Epithelial cell of prostate (primary cell): ENCODE data around the gene PLCL2.

Experiments used
- DNase-seq: peaks from one replicate; pipeline ENCODE4 v3.0.0-alpha.2; 2011; ENCODE audit warnings: low read depth, low spot score
- H3K27ac ChIP-seq: fragments of 450-650 bp; 2 replicates; pipeline ENCODE4 v1.5.1; 2017; ENCODE audit warnings: mild to moderate bottlenecking

PLCL2 gene

DNA sequence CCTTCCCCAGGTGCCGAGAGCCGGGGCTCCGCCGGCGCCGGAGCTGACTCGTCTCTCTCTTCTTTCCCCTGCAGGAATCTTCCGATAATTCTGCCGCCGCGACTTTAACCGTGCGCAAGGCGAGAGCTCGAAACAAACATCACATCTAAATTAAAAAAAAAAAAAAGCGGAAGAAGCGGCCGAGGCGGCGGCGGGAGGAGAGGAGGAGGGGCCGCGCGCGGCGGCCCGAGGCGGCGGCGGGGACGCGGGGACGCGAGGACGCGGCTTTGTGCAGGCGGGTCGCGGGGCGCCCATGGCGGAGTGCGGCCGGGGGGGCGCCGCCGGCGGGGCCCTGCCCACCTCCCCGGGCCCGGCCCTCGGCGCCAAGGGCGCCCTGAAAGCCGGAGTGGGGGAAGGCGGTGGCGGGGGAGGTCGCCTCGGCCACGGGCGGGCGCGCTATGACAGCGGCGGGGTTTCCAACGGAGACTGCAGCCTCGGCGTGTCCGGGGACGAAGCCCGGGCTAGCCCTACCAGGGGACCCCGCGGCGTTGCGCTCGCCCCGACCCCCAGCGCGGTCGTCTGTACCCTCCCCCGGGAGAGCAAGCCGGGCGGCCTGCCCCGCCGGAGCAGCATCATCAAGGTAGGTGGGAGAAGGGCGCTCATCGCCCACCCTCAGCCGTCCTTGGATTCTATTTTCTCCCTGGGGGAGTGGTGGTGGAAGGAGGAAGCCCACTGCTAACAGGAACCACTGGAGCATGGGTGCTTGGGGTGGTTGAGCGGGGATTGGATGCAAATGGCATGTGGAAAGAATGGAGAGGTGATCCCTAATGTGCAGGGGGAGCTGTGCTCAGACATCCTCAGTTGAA is at the start of gene PLCL2:
Gene PLCL2 (plus strand): TSS at position 208 of the 845 bp plus-strand sequence. CDS start 85 bp downstream, at position 293.
- DNase-seq, result no peak
- no peak within 1 kb of the TSS for H3K27ac ChIP-seq

DNA sequence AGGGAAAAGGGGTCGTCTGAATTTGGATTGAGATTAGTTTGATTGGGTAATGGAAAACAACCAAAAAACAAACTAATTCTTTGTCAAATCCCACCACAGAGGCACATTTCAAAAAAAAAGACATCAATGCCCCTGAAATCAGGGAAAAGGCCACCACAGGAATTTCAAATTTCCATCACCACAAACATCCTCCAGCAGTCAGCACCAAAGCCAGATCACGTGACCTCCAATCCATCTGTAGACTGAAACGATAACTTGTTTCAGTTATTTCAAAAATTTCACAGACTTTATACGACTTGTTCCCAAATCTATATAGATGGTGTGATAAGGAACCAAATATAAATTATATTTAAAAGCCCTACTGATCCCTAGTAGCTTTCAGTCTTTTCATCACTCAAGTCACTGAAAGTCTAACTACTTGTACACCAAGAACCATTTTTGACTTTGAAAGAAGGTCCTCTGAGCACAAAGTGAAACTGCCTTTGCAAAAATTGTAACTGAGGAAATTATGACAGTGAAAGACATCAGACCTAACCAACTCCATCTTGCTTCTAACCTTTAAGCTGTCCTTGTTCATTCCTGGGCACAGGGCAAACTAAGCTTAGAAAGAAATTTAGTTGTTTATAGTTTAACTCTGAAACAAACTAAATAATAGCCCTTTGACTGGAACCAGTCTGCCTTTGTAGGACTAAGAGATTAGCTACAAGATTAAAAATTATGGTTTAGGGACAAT is 48.1 kb upstream of the PLCL2 start:
- no peak overlapping the region for H3K27ac ChIP-seq

DNA sequence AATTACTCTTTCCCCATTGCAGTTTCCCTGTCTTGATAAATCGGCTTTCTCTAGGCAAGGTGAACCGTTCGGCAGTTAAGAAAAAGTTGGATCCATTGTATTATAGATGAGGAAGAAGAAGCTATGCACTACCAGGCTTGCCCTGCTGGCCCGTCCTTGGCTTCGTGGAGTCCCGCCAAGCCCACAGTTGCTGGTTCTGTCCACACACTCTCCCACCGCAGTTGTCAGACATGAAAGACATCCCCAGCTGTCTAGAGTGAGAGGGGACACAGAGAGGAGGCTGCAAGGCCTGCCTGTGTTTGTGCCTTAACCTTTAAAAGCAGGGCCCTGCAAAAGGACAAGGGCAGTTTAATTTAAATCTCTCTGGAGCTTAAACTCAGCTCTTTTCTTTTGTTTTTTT is 47.2 kb upstream of the PLCL2 start:
- no peak for DNase-seq
- no peak overlapping the region for H3K27ac ChIP-seq

More for the DNA sequence above, 48.1 kb upstream of the PLCL2 start:
- no peak for DNase-seq

DNA sequence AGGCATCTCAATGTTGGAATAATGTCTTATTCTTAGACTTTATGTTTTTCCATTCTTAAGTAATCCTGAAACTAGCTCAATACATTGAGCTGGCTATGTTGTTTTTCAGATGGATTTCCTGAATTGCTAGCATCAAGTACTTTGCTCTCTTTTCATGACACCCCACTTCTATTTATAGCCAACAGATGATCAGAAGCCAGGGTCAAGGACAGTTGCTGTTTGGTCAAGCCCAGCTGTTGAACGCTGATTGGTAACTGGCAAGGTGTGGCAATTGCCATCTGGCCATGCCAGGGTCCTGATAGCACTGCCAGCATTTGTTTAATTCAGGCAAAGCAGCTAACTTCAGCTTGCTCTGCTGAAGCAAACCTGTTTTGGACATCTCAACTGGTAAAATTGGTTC is 46.2 kb upstream of the PLCL2 start:
- DNase-seq, result no peak

DNA sequence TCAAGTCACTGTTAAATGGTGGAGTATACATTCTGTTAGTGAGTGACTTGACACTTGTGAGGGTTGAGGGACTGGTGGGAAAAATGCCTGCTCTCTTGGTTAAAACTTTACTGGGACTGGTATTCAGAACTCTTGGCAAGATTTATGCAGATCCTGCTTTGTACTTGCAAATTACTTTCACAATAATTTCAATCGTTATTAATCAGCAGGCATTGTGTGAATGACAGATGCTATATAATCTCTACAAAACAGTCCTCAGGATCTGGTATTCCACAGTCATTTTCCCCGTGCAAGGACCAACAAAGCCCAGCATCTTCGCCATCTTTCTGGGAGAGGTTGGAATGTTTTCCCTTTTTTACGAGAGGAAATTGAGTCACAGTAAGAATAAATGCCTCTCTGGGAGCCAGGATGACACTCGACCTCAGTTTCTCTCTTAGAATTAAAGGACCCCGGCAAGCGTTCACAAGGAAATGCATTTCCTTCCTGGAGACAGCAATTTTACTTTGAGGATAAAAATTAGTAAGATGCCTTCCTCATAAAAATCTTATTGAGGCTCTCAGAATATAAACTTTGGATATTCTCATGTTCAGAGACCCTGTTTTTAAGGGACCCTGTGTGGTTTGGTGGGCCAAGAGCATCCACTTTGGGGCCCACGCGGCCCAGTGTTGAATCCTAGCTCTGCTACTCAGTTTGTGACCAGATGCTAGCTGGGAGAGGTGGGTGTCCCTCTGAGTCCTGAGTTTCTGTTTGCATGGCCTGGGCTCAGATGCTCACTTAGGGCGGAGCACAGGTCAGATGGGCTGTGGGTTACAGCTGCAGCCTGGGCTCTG is 45.3 kb upstream of the PLCL2 start:
- no peak overlapping the region for H3K27ac ChIP-seq
- DNase-seq, result no peak

More for the DNA sequence above, 46.2 kb upstream of the PLCL2 start:
- no peak overlapping the region for H3K27ac ChIP-seq

DNA sequence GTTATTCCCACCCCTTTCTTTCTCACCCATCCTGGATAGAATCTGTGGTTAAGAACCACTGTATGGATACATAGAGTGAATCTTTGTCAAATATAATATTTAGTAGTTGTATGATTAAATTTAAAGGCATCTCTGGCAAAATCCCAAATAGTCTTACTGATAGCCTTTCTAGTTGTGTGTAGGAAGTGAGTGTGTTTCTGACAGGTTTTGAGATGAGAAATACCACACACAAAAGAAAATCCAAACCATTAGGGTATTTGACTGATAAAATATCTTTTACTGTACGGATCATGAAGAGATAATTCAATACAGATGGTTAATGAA is 44.7 kb upstream of the PLCL2 start:
- no peak for DNase-seq
- no peak overlapping the region for H3K27ac ChIP-seq

DNA sequence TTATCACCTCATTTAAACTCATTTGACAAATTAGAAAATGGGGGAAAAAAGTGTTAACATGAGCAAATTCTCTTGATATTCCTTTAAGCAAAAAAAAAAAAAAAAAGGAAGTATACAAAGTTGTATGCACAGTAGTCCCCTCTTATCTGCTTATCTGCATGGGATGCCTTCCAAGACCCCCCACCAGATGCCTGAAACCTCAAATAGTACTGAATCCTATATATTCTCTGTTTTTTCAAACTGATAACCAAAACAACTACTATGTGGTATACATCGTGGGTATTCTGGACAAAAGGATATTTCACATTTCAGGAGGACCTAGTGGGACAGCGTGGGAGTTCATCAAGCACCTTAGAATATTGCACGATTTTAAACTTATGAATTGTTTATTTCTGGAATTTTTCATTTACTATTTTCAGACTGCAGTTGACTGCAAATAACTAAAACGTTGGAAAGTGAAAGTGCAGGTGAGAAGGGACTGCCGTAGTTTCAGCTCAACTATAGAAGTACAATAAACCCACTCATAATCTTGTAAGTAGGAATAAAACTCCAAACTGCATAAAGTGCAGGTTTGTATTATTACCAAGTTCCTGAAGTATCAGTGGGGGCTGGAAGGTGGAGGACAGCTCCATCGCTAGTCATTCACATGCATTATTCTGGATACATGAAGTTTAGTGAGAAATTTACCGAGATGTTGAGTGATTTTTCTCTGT is 43.6 kb upstream of the PLCL2 start:
- no peak for DNase-seq

DNA sequence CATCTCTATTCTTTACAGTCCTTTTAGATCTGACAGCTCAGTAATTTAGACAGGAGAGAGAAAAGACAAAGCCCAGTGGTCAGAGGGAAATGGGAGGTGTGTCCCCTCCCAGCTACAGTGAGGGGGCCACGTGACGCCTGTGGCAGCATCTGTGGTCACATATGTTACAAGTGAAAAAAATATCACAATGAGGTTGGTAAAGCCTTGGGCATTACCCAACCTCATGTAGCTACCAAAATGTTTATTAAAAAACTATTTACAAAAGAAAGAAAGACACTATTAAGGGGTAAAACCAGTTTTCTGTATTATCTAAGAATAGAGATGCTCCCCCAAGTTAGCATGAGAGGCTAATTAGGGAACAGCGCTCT is 42.9 kb upstream of the PLCL2 start:
- no peak for DNase-seq
- no peak overlapping the region for H3K27ac ChIP-seq

More for the DNA sequence above, 43.6 kb upstream of the PLCL2 start:
- no peak overlapping the region for H3K27ac ChIP-seq

DNA sequence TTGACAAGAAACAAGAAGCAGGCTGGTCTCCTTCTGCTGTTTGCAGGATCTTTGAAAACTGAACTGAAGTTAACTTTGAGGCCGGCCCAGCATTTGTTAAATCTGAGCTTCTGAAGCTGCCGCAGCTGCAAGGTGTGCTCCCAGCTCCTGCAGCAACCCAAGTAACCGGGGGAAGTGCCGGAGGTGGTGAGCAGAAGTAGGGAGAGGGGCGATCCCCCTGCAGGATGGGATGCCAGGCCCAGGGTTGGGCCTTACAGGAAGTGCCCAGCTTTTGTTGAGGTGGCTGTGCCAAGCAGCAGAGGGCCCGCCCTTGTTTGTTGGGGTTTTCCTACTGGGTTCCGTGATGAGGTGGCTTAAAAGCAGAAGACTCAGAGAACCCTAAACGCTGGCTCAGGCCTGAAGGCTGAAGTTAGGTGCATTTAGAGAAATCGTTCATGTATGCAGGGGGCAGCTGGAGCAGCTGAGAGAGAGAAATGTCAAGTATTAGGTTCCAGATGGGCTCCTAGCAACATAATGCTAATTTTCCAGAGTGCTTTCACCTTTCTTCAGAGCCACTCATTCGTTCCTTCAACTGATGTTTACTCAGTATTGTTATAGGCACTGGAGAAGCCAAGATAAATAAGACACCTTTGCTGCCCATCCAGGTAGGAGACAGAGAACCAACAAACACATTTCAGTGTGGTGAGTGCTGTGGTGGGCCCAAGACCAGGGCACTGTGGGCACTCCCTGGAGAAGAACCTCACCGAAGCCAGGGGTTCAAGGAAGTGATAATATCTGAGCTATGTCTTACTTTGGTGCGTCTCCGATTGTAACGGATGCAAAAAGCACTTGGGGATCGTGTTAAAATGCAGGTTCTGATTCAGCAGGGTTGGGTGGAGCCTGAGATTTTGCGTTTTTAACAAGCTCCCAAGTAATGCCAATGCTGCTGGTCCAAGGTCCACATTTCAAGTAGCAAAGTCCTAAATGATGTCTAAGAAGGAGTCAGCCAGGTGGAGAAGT is 42.2 kb upstream of the PLCL2 start:
- no peak for DNase-seq
- no peak overlapping the region for H3K27ac ChIP-seq

DNA sequence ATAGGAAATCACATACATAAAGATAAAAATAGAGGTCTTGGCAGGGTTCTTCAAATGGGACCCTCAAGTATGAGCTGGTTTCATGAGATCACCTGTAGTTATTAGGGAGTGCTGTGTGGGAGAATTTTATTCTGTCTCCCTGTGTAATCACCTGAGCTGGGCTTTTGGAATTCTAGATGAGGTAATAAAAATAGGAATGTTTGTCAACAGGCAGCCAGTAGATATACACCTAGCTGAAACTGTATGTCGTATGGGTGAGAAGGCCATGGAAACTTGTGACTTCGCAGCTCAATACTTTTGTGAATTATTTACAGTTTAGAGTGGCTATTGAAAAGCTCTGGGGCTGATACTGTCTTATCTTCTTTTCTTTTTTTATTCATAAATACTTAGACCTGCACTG is 40.5 kb upstream of the PLCL2 start:
- no peak for DNase-seq
- no peak overlapping the region for H3K27ac ChIP-seq

DNA sequence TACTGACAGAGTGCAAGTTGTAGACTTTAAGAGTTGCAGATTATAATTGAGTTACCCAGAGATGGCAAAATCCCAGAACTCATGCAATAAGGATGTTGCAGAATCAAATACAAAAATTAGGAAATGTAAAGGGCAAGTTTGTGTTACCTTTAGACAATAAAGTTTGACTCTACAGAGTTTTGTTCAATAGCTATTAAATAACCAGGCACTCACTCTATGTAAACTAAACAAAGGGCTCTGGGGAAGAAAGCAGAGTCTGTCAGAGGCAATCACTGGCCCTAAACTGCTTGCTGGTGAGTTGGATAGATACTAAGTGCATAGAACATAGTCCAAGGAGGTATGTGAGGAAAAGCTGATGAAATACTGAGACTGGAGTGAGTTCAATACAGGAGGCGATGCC is 40.0 kb upstream of the PLCL2 start:
- H3K27ac ChIP-seq, result no peak overlapping the region

DNA sequence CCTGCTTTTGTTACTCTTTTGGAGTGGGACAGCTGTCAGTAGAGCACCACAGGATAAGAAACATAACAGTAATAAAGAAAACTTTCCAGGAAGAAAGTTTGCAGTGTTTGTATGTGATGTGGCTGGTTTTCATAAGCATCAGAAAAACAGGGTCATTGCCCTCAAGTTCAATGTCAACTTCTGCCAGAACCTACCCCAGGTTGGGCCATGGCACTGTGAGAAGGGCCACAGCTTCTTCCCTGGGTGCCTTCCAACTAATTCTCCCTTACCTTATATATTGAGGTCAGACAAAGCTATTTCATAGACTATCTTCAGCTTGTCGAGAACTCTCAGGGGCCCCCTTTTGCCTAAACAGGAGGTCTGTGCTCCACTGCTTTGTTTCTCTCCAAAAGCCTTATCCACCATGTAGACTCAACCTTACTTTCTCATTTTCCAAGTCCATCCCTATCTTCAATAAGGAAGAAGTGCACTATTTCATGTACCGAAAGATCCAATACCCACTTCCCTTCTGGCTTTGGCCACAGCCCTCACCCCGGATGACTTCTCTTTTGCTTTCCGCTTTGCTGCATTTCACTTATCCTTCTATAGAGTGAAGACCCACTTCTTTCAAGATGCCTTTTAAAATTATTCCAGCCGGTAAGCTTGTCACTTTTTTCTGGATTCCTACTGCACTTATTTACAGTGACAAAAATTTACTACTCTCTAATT is 38.2 kb upstream of the PLCL2 start:
- no peak for DNase-seq
- no peak overlapping the region for H3K27ac ChIP-seq

More for the DNA sequence above, 40.0 kb upstream of the PLCL2 start:
- no peak for DNase-seq

DNA sequence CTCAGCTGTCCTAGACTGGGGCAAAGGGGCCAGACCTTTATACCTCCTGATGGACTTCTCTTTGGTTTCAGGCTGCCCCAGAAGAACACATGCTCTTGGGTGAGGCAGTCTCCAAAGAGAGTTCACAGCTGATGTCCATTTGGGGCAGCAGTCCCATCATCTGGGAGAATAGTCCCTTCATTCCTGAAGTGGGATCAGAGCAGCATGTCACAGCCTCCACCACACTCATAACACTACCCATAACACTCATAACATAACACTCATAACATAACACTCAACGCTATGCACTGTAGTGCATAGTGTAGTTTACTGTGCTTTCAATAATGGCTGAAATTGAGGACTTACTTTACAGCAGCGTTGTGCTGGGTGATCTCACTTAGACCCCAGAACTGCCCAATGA is 36.7 kb upstream of the PLCL2 start:
- no peak for DNase-seq
- H3K27ac ChIP-seq, result no peak overlapping the region

DNA sequence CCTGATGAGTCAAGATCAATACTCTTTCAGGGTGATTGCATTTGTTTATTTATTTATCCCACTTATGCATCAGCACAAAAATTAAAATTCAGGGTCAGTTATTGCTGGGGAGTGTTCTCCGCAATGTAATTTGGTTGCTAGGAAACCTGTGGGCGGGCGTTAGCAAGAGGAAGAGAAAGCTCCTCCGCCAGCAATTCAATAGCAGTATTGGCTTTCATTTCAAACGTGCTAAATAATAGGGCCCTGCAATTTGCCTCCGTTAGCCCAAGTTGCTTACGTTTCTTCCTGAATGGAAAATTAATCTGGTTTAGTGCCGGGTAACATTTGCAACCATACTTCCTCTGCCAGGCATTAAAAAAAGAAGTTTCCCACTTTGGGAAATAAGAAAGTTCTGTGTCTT is 35.5 kb upstream of the PLCL2 start:
- H3K27ac ChIP-seq, result no peak overlapping the region
- no peak for DNase-seq

DNA sequence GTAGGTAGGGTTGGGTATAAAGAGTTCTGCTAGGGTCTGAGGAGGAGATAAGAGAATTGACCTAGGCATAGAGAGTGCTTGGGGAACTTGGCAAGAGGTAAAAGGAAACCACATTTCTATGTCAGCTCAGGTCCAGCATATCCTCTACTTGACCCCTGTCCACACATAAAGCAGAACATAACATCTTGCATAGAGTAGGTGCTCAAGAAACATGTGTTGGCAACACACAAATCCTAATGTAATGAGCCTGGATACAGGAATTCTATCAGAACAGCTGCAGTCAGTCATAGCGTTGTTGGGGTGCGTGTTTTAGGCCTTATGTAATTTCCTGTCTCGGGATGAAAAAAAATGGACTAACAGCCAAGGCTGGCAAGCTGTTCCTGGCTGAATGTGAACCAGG is 35.0 kb upstream of the PLCL2 start:
- DNase-seq, result no peak
- no peak overlapping the region for H3K27ac ChIP-seq

DNA sequence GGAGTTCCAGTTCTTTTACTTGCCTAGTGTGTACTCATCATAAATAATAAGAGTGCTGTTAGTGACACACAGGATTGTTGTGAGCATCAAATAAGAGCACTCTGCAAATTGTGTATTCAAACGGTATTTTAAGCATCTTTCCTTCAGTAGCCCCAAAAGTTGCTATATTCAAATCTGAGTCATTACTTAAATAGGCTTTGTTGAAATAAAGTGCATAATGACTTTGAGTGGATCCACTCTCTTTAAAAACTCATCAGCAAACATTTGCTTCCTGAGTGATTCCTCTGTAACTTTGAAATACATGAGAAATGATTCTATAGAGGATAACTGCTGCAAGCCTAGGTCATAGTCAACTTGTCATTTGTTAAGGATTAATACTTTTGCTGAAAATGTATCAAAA is 29.3 kb upstream of the PLCL2 start:
- no peak for DNase-seq

DNA sequence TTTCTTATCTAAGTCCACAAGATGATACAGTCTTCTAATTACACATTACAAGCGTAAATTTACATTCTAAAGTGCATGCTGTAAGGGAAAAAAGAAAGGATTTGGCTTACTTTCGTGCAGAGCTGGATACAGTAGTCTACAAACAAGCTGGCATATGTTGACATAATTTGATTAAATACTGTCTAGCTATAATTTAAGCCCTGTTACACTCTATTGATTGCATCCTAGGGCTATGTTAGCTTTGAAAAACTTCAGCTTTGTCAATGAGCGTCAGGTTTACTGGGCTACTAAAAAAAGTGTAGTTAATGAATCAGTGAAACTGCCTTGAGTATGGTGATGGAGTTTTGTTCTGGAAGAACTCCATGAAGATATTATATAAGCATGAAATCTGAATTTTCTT is 24.5 kb upstream of the PLCL2 start:
- DNase-seq, result no peak

More for the DNA sequence above, 29.3 kb upstream of the PLCL2 start:
- H3K27ac ChIP-seq, result no peak overlapping the region

DNA sequence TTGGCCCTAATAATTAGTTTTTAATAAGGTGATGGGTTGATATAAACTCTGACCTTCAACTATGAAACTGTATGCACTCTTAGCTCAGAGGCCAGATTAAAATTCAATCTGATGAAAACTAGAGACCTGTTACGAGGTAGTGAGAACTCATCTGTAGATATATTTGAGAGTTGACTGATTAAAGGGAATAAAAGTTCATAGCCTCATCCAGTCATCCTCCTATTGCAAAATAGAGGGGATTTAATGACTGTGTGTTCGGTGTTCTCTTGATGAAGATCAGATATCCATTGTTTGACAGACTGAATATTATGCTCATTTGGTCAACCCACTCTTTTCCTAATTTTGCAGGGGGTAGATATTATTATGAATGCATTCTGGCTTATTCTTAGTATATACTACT is 23.3 kb upstream of the PLCL2 start:
- no peak for DNase-seq
- H3K27ac ChIP-seq, result no peak overlapping the region

More for the DNA sequence above, 24.5 kb upstream of the PLCL2 start:
- H3K27ac ChIP-seq, result no peak overlapping the region
